GM19099 (cell line): Measurements from ENCODE around the gene LRRC15.

Experiments used
- POLR2A ChIP-seq: IDR thresholded peaks from 3 replicates; pipeline ENCODE4 v1.6.1; 2011; ENCODE audit warnings: low read depth; ENCODE audit not compliant: insufficient read length; ENCODE audit errors: extremely low read depth

LRRC15 gene

GRCh38 chr3:194324823-194325327 is 44.7 kb downstream of the LRRC15 start:
- TF ChIP-seq POLR2A: no peak

GRCh38 chr3:194323785-194324735 is 45.5 kb downstream of the LRRC15 start:
- no peak for TF ChIP-seq POLR2A

- TF ChIP-seq POLR2A: no peak
These were observed 46.8 kb downstream of the LRRC15 start for GRCh38 chr3:194322678-194323211.

GRCh38 chr3:194321693-194322640 is 47.6 kb downstream of the LRRC15 start:
- TF ChIP-seq POLR2A: no peak

GRCh38 chr3:194320744-194321243 is 48.7 kb downstream of the LRRC15 start:
- TF ChIP-seq POLR2A: no peak

- TF ChIP-seq POLR2A: no peak
These were observed 49.4 kb downstream of the LRRC15 start for GRCh38 chr3:194320100-194320499.

GRCh38 chr3:194318511-194319161 is 50.9 kb downstream of the LRRC15 start:
- no peak for TF ChIP-seq POLR2A

GRCh38 chr3:194316918-194317317 is 52.6 kb downstream of the LRRC15 start:
- TF ChIP-seq POLR2A: no peak

GRCh38 chr3:194315965-194316361 is 53.6 kb downstream of the LRRC15 start:
- no peak for TF ChIP-seq POLR2A

- TF ChIP-seq POLR2A: no peak
These were observed 54.2 kb downstream of the LRRC15 start for GRCh38 chr3:194315088-194315964.

- TF ChIP-seq POLR2A: no peak
These were observed 55.0 kb downstream of the LRRC15 start for GRCh38 chr3:194314388-194315068.

- no peak for TF ChIP-seq POLR2A
These were observed 55.8 kb downstream of the LRRC15 start for GRCh38 chr3:194313560-194314387.
